Measurements from ENCODE around the gene DEAF1. TPM values are rescaled to one million over a fixed set of nuclear protein-coding genes. Genes with fewer than 3 reads are reported as not detected.

DEAF1 gene
- total and polyA plus RNA-seq, 2 experiments from 2014 or later, result 88.6 to 90.0 TPM

- no peak for DNase-seq (ENCODE audit: low read depth in 1 of 2, low spot score in 1 of 2)
- no peaks in the 10 kb centered on the region for H3K4me1 ChIP-seq (ENCODE audit: low read depth)
- H3K9me3 ChIP-seq (ENCODE audit: low read depth), result no peaks in the 10 kb centered on the region
- peaks cover 58% of the 10 kb centered on the region for H3K36me3 ChIP-seq
- no peak for TF ChIP-seq CTCF (IDR thresholded peaks at IDR 0.05; ENCODE audit: low read depth, low read length)
- no peak overlapping the region for H3K4me3 ChIP-seq
- H3K27me3 ChIP-seq, result no peaks in the 10 kb centered on the region
- no peak overlapping the region for H3K27ac ChIP-seq
Measured at GRCh38 chr11:601573-602245, 93.3 kb downstream of the DEAF1 start.

- Histone ChIP-seq H3K27ac (no peak overlapping the region), H3K4me1 (ENCODE audit: low read depth) (no peaks in the 10 kb centered on the region), H3K4me3 (no peak overlapping the region), H3K27me3 (no peaks in the 10 kb centered on the region), H3K36me3 (peaks cover 48% of the 10 kb centered on the region), H3K9me3 (ENCODE audit: low read depth) (no peaks in the 10 kb centered on the region)
- TF ChIP-seq CTCF (IDR thresholded peaks at IDR 0.05; ENCODE audit: low read depth, low read length), result no peak
- no peak for DNase-seq (ENCODE audit: low read depth in 1 of 2, low spot score in 1 of 2)
Measured at GRCh38 chr11:598005-598680, 96.9 kb downstream of the DEAF1 start.

GRCh38 chr11:597166-597725, 97.8 kb downstream of the DEAF1 start:
- Histone ChIP-seq H3K36me3 (peaks cover 50% of the 10 kb centered on the region), H3K27ac (no peak overlapping the region), H3K4me1 (ENCODE audit: low read depth) (no peaks in the 10 kb centered on the region), H3K27me3 (no peaks in the 10 kb centered on the region), H3K4me3 (no peak overlapping the region), H3K9me3 (ENCODE audit: low read depth) (no peaks in the 10 kb centered on the region)
- no peak for DNase-seq (ENCODE audit: low read depth in 1 of 2, low spot score in 1 of 2)
- no peak for TF ChIP-seq CTCF (IDR thresholded peaks at IDR 0.05; ENCODE audit: low read depth, low read length)

GRCh38 chr11:596374-596773, 98.6 kb downstream of the DEAF1 start:
- Histone ChIP-seq H3K4me1 (ENCODE audit: low read depth) (no peaks in the 10 kb centered on the region), H3K27me3 (no peaks in the 10 kb centered on the region), H3K36me3 (peaks cover 42% of the 10 kb centered on the region), H3K27ac (no peak overlapping the region), H3K9me3 (ENCODE audit: low read depth) (no peaks in the 10 kb centered on the region), H3K4me3 (no peak overlapping the region)
- no peak for TF ChIP-seq CTCF (IDR thresholded peaks at IDR 0.05; ENCODE audit: low read depth, low read length)
- no peak for DNase-seq (ENCODE audit: low read depth in 1 of 2, low spot score in 1 of 2)

- H3K36me3 ChIP-seq, result peaks cover 42% of the 10 kb centered on the region
Measured at GRCh38 chr11:595400-595799, 99.6 kb downstream of the DEAF1 start.

More at GRCh38 chr11:595400-595799, 99.6 kb downstream of the DEAF1 start:
- H3K4me1 ChIP-seq (ENCODE audit: low read depth), result no peaks in the 10 kb centered on the region
- H3K27me3 ChIP-seq, result no peaks in the 10 kb centered on the region
- no peak overlapping the region for H3K27ac ChIP-seq
- H3K4me3 ChIP-seq, result no peak overlapping the region
- TF ChIP-seq CTCF (IDR thresholded peaks at IDR 0.05; ENCODE audit: low read depth, low read length), result no peak
- DNase-seq (ENCODE audit: low read depth in 1 of 2, low spot score in 1 of 2), result no peak
- no peaks in the 10 kb centered on the region for H3K9me3 ChIP-seq (ENCODE audit: low read depth)

Other genes with a start within 250 kb of the DEAF1 start
- gene PTDSS2, start 244.9 kb downstream of the DEAF1 start, total RNA-seq, result 178 and 202 TPM in 2 replicates
- gene PTDSS2, start 244.9 kb downstream of the DEAF1 start, polyA plus RNA-seq, result 69.6 and 83.1 TPM in 2 replicates
- gene RNH1, start 188.0 kb downstream of the DEAF1 start, total RNA-seq, result 149 and 186 TPM in 2 replicates
- 157 and 176 TPM in 2 replicates for gene RNH1, start 188.0 kb downstream of the DEAF1 start, polyA plus RNA-seq
- 49.6 and 63.1 TPM in 2 replicates for gene HRAS, start 159.6 kb downstream of the DEAF1 start, total RNA-seq
- gene HRAS, start 159.6 kb downstream of the DEAF1 start, polyA plus RNA-seq, result 60.0 and 97.8 TPM in 2 replicates
- 2.6 and 4.5 TPM in 2 replicates for gene LRRC56, start 157.7 kb downstream of the DEAF1 start, total RNA-seq
- 2.5 and 3.4 TPM in 2 replicates for gene LRRC56, start 157.7 kb downstream of the DEAF1 start, polyA plus RNA-seq
- 12.3 and 21.1 TPM in 2 replicates for gene LMNTD2, start 134.5 kb downstream of the DEAF1 start, total RNA-seq
- gene LMNTD2, start 134.5 kb downstream of the DEAF1 start, polyA plus RNA-seq, result 18.4 and 18.8 TPM in 2 replicates
- 47.8 and 49.5 TPM in 2 replicates for gene RASSF7, start 134.3 kb downstream of the DEAF1 start, total RNA-seq
- gene RASSF7, start 134.3 kb downstream of the DEAF1 start, polyA plus RNA-seq, result 49.6 and 66.7 TPM in 2 replicates
- gene PHRF1, start 118.8 kb downstream of the DEAF1 start, total RNA-seq, result 36.4 and 48.0 TPM in 2 replicates
- 17.8 and 22.8 TPM in 2 replicates for gene PHRF1, start 118.8 kb downstream of the DEAF1 start, polyA plus RNA-seq
- gene IRF7, start 79.3 kb downstream of the DEAF1 start, total RNA-seq, result 17.7 and 24.7 TPM in 2 replicates
- 13.0 and 17.0 TPM in 2 replicates for gene IRF7, start 79.3 kb downstream of the DEAF1 start, polyA plus RNA-seq
- gene CDHR5, start 70.3 kb downstream of the DEAF1 start, total RNA-seq, result 0.18 TPM in 1 of 2 replicates, not detected in the other
- 0.27 and 0.60 TPM in 2 replicates for gene CDHR5, start 70.3 kb downstream of the DEAF1 start, polyA plus RNA-seq
- gene SCT, start 68.0 kb downstream of the DEAF1 start, total RNA-seq, result 4.3 and 4.4 TPM in 2 replicates
- 8.9 and 18.8 TPM in 2 replicates for gene SCT, start 68.0 kb downstream of the DEAF1 start, polyA plus RNA-seq
- 0.60 and 1.2 TPM in 2 replicates for gene DRD4, start 58.0 kb downstream of the DEAF1 start, total RNA-seq
- gene DRD4, start 58.0 kb downstream of the DEAF1 start, polyA plus RNA-seq, result 0.75 and 2.2 TPM in 2 replicates
- 53.4 and 70.5 TPM in 2 replicates for gene TMEM80, start 594 bp upstream of the DEAF1 start, total RNA-seq
- 72.3 and 93.5 TPM in 2 replicates for gene TMEM80, start 594 bp upstream of the DEAF1 start, polyA plus RNA-seq
- 18.9 and 22.6 TPM in 2 replicates for gene EPS8L2, start 11.0 kb upstream of the DEAF1 start, total RNA-seq
- 25.7 and 27.4 TPM in 2 replicates for gene EPS8L2, start 11.0 kb upstream of the DEAF1 start, polyA plus RNA-seq
- 144 and 158 TPM in 2 replicates for gene TALDO1, start 52.2 kb upstream of the DEAF1 start, total RNA-seq
- 163 and 174 TPM in 2 replicates for gene TALDO1, start 52.2 kb upstream of the DEAF1 start, polyA plus RNA-seq
- 62.2 and 64.1 TPM in 2 replicates for gene GATD1, start 82.3 kb upstream of the DEAF1 start, total RNA-seq
- 27.9 and 60.4 TPM in 2 replicates for gene GATD1, start 82.3 kb upstream of the DEAF1 start, polyA plus RNA-seq
- gene CEND1, start 94.9 kb upstream of the DEAF1 start, total RNA-seq, result 1.6 and 7.6 TPM in 2 replicates
- gene CEND1, start 94.9 kb upstream of the DEAF1 start, polyA plus RNA-seq, result 1.7 and 8.2 TPM in 2 replicates
- gene SLC25A22, start 103.1 kb upstream of the DEAF1 start, total RNA-seq, result 17.6 and 34.7 TPM in 2 replicates
- gene SLC25A22, start 103.1 kb upstream of the DEAF1 start, polyA plus RNA-seq, result 18.9 and 21.2 TPM in 2 replicates
- 24.0 and 36.8 TPM in 2 replicates for gene PIDD1, start 110.0 kb upstream of the DEAF1 start, total RNA-seq
- 33.4 and 40.2 TPM in 2 replicates for gene PIDD1, start 110.0 kb upstream of the DEAF1 start, polyA plus RNA-seq
- 523 and 1,109 TPM in 2 replicates for gene RPLP2, start 114.7 kb upstream of the DEAF1 start, total RNA-seq
- 496 and 502 TPM in 2 replicates for gene RPLP2, start 114.7 kb upstream of the DEAF1 start, polyA plus RNA-seq
- 59.9 and 99.9 TPM in 2 replicates for gene PNPLA2, start 123.7 kb upstream of the DEAF1 start, total RNA-seq
- gene PNPLA2, start 123.7 kb upstream of the DEAF1 start, polyA plus RNA-seq, result 81.6 and 91.1 TPM in 2 replicates
- gene CRACR2B, start 132.7 kb upstream of the DEAF1 start, total RNA-seq, result 43.9 and 91.0 TPM in 2 replicates
- 84.5 and 113 TPM in 2 replicates for gene CRACR2B, start 132.7 kb upstream of the DEAF1 start, polyA plus RNA-seq
- gene CD151, start 137.7 kb upstream of the DEAF1 start, total RNA-seq, result 146 and 177 TPM in 2 replicates
- 210 and 290 TPM in 2 replicates for gene CD151, start 137.7 kb upstream of the DEAF1 start, polyA plus RNA-seq
- gene POLR2L, start 147.3 kb upstream of the DEAF1 start, total RNA-seq, result 67.3 and 152 TPM in 2 replicates
- 317 and 482 TPM in 2 replicates for gene POLR2L, start 147.3 kb upstream of the DEAF1 start, polyA plus RNA-seq
- gene TSPAN4, start 147.6 kb upstream of the DEAF1 start, total RNA-seq, result 85.3 and 140 TPM in 2 replicates
- gene TSPAN4, start 147.6 kb upstream of the DEAF1 start, polyA plus RNA-seq, result 79.1 and 125 TPM in 2 replicates
- gene CHID1, start 215.6 kb upstream of the DEAF1 start, total RNA-seq, result 58.1 and 67.7 TPM in 2 replicates
- 145 and 187 TPM in 2 replicates for gene CHID1, start 215.6 kb upstream of the DEAF1 start, polyA plus RNA-seq
- gene AP2A2, start 230.6 kb upstream of the DEAF1 start, total RNA-seq, result 54.7 and 77.6 TPM in 2 replicates
- 47.6 and 67.6 TPM in 2 replicates for gene AP2A2, start 230.6 kb upstream of the DEAF1 start, polyA plus RNA-seq

Data from cardiac muscle cell (in vitro differentiated cells and primary cell).